Ecto neural progenitor cell (in vitro differentiated cells): ENCODE results near the gene RPSA.
"Not testable (repeated sequence)": the region's sequence is repeated elsewhere in the genome, so short reads cannot be mapped to it uniquely, and the experiment has no call there.

ENCODE experiments used
- DNase-seq: peaks from one replicate; pipeline ENCODE4 v3.0.0-alpha.2; 2018; ENCODE audit warnings: low spot score

RPSA gene

DNA sequence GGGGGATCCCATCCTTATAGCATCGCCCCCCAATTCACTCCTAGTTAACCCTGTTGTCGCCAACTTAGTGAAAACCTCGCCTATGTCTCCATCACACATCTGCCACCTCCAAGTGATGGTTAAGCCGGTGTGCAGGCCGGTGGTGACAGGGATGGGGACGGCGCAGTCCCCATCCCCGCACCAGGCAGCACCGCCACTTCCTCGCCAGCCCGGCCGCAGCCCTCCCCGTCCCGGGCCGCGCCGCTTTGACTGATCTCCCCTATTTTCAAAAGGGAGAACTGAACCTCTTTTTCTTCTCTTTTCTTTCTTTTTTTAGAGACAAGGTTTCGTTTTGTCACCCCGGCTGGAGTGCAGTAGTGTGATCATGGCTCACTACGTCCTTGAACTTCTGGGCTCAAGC, 49.6 kb downstream of the RPSA start:
- DNase-seq = no peak

GRCh38 chr3:39457361-39457760, 50.8 kb downstream of the RPSA start:
- no peak for DNase-seq

DNA sequence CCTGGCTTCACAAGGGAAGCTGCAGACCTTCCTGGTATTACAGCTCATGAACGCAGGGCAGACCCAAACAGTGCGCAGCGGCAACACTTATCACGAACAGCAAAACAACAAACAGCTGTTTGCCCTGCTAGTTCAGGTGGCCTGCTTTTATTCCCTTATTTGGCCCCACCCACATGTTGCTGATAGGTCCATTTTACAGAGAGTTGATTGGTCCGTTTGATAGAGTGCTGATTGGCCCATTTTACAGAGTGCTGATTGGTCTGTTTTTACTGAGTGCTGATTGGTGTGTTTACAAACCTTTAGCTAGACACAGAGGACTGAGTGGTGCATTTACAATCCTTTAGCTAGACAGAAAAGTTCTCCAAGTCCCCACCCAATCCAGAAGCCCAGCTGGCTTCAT, 52.1 kb downstream of the RPSA start:
- not testable (repeated sequence) for DNase-seq

GRCh38 chr3:39460677-39461076, 54.2 kb downstream of the RPSA start:
- no peak for DNase-seq
